SK-N-MC (cell line): ENCODE measurements around the gene CAP1.

Source experiments
- EZH2 ChIP-seq: fragments of 200-600 bp; sonication (generic); IDR thresholded peaks from one replicate; pipeline ENCODE4 v1.6.1; 2017; ENCODE audit warnings: antibody characterized with exemption
- FOXP2 ChIP-seq: optimal IDR thresholded peaks from 2 replicates; pipeline ENCODE3; 2011; ENCODE audit warnings: mild to moderate bottlenecking, moderate library complexity; ENCODE audit not compliant: insufficient read depth; ENCODE audit errors: extremely low read length, control extremely low read depth
- POLR2AphosphoS5 ChIP-seq: IDR thresholded peaks from 2 replicates; pipeline ENCODE4 v1.6.1; 2012; ENCODE audit warnings: mild to moderate bottlenecking, low read depth, low read length, borderline replicate concordance

GRCh38 chr1:40004857-40005256, 35.7 kb upstream of the CAP1 start:
- no peak for TF ChIP-seq EZH2
- TF ChIP-seq POLR2AphosphoS5 = no peak
- no peak for TF ChIP-seq FOXP2
